ENCODE data around the gene PSMD8.
"Not testable (repeated sequence)": the region's sequence is repeated elsewhere in the genome, so short reads cannot be mapped to it uniquely, and the experiment has no call there.

PSMD8 gene

DNA sequence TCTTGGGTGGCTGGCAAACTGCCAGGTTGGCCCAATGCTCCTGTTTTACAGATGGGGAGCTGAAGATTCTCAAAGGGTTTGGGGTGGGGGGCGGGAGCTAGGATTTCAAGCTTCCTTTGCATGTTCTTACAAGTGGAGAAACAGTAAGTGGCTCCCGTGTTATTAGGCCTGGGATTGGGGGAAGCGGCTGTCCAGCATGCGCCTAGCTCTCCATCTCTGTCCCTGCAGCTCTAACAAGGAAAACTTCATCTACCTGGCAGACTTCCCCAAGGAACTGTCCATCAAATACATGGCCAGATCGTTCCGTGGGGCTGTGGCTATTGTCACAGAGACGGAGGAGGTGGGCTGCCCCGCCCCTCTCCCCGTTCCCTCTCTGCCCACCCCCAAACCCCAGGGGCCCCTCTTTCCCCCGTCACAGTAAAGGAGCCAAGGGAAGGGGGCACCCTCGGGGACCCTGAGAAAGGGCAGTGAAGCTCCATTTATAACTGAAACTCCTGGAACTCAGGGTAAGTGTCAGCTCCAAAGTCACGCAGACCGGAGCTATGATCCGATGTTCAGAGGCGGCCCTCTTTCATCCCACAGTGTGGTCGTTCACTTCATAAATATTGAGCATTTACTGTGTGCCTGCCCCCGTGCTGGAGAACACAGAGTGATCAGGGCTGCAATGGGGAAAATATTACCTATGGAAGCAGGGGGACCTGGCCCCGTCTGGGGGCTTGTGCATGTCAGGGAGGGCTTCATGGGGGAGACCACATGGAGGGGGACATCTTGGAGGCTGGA is 14.9 kb upstream of the PSMD8 start:
- CTCF ChIA-PET: interaction anchor here (1.0 to 2.0 kb wide), 4 partner anchors 12 to 127 kb away, joined by 3 to 9 read pairs (median 4); partner anchors contain the start of gene CATSPERG
- H3K4me3 ChIP-seq (ENCODE audit: low read depth, low read length): no peak overlapping the region
- POLR2A ChIA-PET: no interaction called here

DNA sequence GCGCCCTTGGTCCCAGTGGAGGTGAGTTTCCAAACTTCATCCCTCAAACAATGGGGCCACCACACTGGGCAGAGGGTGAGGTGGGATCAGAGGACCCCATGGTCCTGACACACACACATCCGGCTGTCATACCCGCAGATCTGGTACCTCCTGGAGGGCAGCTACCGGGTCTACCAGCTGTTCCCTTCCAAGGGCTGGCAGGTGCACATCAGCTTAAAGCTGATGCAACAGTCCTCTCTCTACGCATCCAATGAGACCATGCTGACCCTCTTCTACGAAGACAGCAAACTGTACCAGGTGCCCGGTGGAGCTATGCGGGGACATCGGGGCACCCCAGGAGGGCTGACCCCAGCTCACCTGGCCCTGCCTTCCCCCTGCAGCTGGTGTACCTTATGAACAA is 14.0 kb upstream of the PSMD8 start:
- CTCF ChIA-PET: interaction anchor here (1.7 to 2.0 kb wide), 3 partner anchors 25 to 128 kb away, joined by 4 to 9 read pairs (median 5); partner anchors contain the start of gene CATSPERG
- no peak for DNase-seq (ENCODE audit: low read depth, low spot score)
- no peak overlapping the region for H3K4me3 ChIP-seq (ENCODE audit: low read depth, low read length)
- TF ChIP-seq, protein P1, sequence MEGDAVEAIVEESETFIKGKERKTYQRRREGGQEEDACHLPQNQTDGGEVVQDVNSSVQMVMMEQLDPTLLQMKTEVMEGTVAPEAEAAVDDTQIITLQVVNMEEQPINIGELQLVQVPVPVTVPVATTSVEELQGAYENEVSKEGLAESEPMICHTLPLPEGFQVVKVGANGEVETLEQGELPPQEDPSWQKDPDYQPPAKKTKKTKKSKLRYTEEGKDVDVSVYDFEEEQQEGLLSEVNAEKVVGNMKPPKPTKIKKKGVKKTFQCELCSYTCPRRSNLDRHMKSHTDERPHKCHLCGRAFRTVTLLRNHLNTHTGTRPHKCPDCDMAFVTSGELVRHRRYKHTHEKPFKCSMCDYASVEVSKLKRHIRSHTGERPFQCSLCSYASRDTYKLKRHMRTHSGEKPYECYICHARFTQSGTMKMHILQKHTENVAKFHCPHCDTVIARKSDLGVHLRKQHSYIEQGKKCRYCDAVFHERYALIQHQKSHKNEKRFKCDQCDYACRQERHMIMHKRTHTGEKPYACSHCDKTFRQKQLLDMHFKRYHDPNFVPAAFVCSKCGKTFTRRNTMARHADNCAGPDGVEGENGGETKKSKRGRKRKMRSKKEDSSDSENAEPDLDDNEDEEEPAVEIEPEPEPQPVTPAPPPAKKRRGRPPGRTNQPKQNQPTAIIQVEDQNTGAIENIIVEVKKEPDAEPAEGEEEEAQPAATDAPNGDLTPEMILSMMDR (IDR thresholded peaks at IDR 0.05; ENCODE audit: insufficient read depth, low read length, missing control alignments): no peak
- POLR2A ChIA-PET: no interaction called here

More for the DNA sequence above, 14.9 kb upstream of the PSMD8 start:
- TF ChIP-seq, protein P1 (IDR thresholded peaks at IDR 0.05; ENCODE audit: insufficient read depth, low read length, missing control alignments): no peak
- DNase-seq (ENCODE audit: low read depth, low spot score): no peak

DNA sequence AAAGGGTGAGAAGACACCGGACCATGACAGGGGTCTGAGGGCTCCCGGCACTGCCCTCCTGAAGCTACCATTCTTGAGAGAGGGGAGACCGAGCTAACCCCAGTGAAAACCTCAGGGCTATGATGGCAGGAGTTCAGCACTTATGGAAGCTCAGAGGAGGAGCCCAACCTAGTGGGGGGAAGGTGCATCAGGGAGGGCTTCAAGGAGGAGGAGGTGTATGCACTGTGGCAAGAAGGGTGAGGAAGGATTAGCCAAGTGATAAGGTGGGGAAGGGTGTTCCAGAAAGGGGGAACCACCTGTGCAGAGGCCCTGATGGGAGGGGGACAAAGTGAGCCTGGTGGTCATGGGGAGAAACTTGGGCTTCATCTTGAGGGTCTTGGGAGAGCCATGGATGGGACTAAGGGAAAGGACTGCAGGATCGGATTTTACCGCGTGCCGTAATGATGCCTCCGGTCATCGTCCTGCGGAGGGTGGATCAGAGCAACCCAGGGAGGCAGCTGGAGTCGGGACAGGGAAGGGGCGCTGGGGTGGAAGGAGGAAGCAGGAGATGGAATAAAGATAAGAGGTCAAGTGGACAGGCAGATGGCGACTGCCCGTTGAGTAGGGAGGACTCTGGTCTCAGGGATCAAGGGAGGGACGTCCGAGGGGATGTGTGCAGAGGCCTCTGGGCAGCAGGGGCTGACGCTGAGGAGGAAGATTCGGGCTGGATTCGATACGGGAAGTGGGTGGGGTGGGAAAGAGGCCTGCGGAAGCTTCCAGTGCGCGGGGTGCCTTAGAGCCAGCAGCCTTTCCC is 13.3 kb upstream of the PSMD8 start:
- TF ChIP-seq, protein P1 (IDR thresholded peaks at IDR 0.05; ENCODE audit: insufficient read depth, low read length, missing control alignments): no peak
- no peak for DNase-seq (ENCODE audit: low read depth, low spot score)
- ChIA-PET POLR2A (no interaction called here), CTCF (interaction anchor here (1.5 to 2.0 kb wide), 3 partner anchors 26 to 128 kb away, joined by 3 to 9 read pairs (median 4); partner anchors contain the start of gene CATSPERG)
- H3K4me3 ChIP-seq (ENCODE audit: low read depth, low read length): peak overlapping the region; percentile 63

DNA sequence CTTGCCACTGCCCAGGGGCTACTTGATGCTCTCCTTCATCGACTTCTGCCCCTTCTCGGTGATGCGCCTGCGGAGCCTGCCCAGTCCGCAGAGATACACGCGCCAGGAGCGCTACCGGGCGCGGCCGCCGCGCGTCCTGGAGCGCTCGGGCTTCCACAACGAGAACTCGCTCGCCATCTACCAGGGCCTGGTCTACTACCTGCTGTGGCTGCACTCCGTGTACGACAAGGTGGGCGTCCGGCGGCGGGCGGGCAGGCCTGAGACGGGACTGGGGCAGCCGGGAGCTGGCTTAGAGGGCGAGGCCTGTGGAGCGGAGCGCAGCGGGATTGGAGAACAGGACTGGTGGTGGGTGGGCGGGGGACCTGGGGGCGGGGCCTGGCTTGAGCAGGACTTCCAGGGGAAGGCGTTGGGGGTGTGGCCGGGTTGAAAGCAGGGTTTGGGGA is 12.7 kb upstream of the PSMD8 start:
- peak overlapping the region; percentile 63 for H3K4me3 ChIP-seq (ENCODE audit: low read depth, low read length)
- ChIA-PET CTCF (interaction anchor here (1.5 to 2.0 kb wide), 2 partner anchors 26 to 127 kb away, joined by 3 to 9 read pairs; partner anchors contain the start of gene CATSPERG), POLR2A (interaction anchor here (1.2 kb wide), 1 partner anchor 13 kb away, joined by 5 read pairs; the partner anchor contains the start of gene PSMD8)
- no peak for DNase-seq (ENCODE audit: low read depth, low spot score)
- TF ChIP-seq, protein P1 (IDR thresholded peaks at IDR 0.05; ENCODE audit: insufficient read depth, low read length, missing control alignments): no peak

DNA sequence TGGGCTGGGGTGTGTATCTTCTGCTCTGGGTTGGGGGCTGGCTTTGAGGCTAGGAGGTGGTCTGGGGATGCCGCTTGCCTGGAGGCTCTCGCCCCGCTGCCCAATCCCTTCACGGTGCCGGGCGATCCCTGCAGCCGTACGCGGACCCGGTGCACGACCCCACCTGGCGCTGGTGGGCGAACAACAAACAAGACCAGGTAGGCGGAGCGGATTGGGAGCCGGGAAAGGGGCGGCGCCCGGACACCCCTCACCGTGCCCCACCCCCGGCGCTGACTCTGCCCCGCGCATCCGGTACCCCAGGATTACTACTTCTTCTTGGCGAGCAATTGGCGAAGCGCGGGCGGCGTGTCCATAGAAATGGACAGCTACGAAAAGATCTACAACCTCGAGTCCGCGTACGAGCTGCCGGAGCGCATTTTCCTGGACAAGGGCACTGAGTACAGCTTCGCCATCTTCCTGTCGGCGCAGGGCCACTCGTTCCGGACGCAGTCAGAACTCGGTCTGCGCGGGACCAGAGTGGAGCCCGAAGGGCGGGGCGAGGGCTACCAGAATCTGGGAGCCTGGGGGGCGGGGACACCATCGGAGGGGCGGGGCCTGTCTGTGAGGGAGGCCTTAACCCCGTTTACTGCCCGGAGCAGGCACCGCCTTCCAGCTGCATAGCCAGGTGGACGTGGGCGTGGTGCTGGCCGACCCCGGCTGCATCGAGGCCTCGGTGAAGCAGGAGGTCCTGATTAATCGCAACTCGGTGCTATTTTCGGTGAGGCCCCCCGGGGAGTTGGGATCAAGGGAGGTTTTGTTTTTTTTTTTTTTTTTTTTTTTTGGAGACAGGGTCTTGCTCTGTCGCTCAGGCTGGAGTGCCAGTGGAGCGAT is 12.1 kb upstream of the PSMD8 start:
- ChIA-PET CTCF (interaction anchor here (0.8 to 1.5 kb wide), 2 partner anchors 128 to 129 kb away, joined by 3 read pairs; no protein-coding TSS in a partner anchor), POLR2A (interaction anchor here (1.2 kb wide), 1 partner anchor 12 kb away, joined by 5 read pairs; the partner anchor contains the start of gene PSMD8)
- no peak for DNase-seq (ENCODE audit: low read depth, low spot score)
- peak overlapping the region; percentile 63 for H3K4me3 ChIP-seq (ENCODE audit: low read depth, low read length)
- TF ChIP-seq, protein P1 (IDR thresholded peaks at IDR 0.05; ENCODE audit: insufficient read depth, low read length, missing control alignments): no peak

DNA sequence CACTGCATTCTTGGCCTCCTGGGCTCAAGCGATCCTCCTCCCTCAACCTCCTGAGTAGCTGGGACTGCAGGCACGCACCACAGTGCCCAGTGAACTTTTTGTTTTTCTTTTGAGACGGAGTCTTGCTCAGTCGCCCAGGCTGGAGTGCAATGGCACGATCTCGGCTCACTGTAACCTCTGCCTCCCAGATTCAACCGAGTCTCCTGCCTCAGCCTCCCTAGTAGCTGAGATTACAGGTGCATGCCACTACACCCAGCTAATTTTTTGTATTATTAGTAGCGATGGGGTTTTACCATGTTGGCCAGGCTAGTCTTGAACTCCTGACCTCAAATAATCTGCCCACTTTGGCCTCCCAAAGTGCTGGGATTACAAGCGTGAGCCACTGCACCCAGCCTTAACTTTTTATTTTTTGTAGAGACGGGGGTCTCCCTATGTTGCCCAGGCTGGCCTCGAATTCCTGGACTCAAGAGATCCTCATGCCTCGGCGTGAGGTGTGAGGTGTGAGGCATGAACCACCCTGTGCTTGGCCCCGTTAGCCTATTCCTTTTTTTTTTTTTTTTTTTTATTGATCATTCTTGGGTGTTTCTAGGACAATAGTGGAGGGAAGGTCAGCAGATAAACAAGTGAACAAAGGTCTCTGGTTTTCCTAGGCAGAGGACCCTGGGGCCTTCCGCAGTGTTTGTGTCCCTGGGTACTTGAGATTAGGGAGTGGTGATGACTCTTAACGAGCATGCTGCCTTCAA is 11.3 kb upstream of the PSMD8 start:
- not testable (repeated sequence) for DNase-seq (ENCODE audit: low read depth, low spot score)
- ChIA-PET POLR2A (interaction anchor here (1.2 kb wide), 1 partner anchor 11 kb away, joined by 5 read pairs; the partner anchor contains the start of gene PSMD8), CTCF (interaction anchor here (0.8 kb wide), 1 partner anchor 130 kb away, joined by 3 read pairs; no protein-coding TSS in a partner anchor)
- H3K4me3 ChIP-seq (ENCODE audit: low read depth, low read length): peak overlapping the region; percentile 63
